ENCODE measurements around the gene PPP6R1. TPM values are rescaled to one million over a fixed set of nuclear protein-coding genes. Genes with fewer than 3 reads are reported as not detected.
A peak's percentile ranks its signal among the peaks of the same experiment; 100 is the strongest.

PPP6R1 gene
- total RNA-seq, 1 experiment from 2014 or later = 159 TPM

- DNase-seq = no peak
- Histone ChIP-seq H4K20me1 (ENCODE audit: insufficient read depth) (peaks cover 32% of the 10 kb centered on the region), H3K27me3 (ENCODE audit: insufficient read depth, low read depth) (no peaks in the 10 kb centered on the region), H3K79me2 (ENCODE audit: low read depth) (peaks cover 40% of the 10 kb centered on the region), H3K4me1 (replicated peaks; ENCODE audit: insufficient read depth) (peaks cover 42% of the 10 kb centered on the region), H3K9me3 (ENCODE audit: insufficient read depth, low read depth) (no peaks in the 10 kb centered on the region), H3F3A (ENCODE audit: insufficient read depth, low read depth) (peaks cover 39% of the 10 kb centered on the region), H3K9me2 (ENCODE audit: insufficient read depth) (no peaks in the 10 kb centered on the region), H3K36me3 (ENCODE audit: low read depth) (no peaks in the 10 kb centered on the region), H3K4me3 (peak overlapping the region; percentile 63), H3K27ac (peak overlapping the region; percentile 86), H2AFZ (peak overlapping the region; percentile 89), H3K4me2 (peak overlapping the region; percentile 89)
- CTCF ChIA-PET = interaction anchor here (0.9 to 1.6 kb wide), 5 partner anchors 31 to 385 kb away, joined by 3 to 6 read pairs (median 5); partner anchors contain the start of gene TMEM238
- TF ChIP-seq EZH2 (IDR thresholded peaks at IDR 0.05; ENCODE audit: low read depth) (no peak), CTCF (conservative IDR thresholded peaks at IDR 0.05) (no peak)
- TSS peak; percentile 99 for BruUV-seq (replicated peaks)
- POLR2A ChIA-PET (ENCODE audit: unreplicated experiment) = interaction anchor here (0.6 to 1.5 kb wide), 12 partner anchors 11 to 202 kb away, joined by 3 to 20 read pairs (median 8); partner anchors contain the start of genes DNAAF3, HSPBP1, PPP1R12C and PTPRH
- intact Hi-C loops (cut with micrococcal nuclease; ENCODE audit: unreplicated experiment) = loop anchor here (1.0 kb wide), 4 partner anchors 21 to 126 kb away; partner anchors contain the start of genes HSPBP1 and RPL28
Measured at GRCh38 chr19:55259540-55260210, 858 bp upstream of the PPP6R1 start.

- TF ChIP-seq EZH2 (IDR thresholded peaks at IDR 0.05; ENCODE audit: low read depth) (no peak), CTCF (conservative IDR thresholded peaks at IDR 0.05) (no peak)
- Histone ChIP-seq H3K4me3 (peak overlapping the region; percentile 77), H2AFZ (peak overlapping the region; percentile 87), H3K79me2 (ENCODE audit: low read depth) (peaks cover 52% of the 10 kb centered on the region), H3K9me3 (ENCODE audit: insufficient read depth, low read depth) (no peaks in the 10 kb centered on the region), H3K27ac (peak overlapping the region; percentile 38; the same call in 1 of the 2 replicates), H3K27me3 (ENCODE audit: insufficient read depth, low read depth) (no peaks in the 10 kb centered on the region), H4K20me1 (ENCODE audit: insufficient read depth) (peaks cover 44% of the 10 kb centered on the region), H3F3A (ENCODE audit: insufficient read depth, low read depth) (peaks cover 33% of the 10 kb centered on the region), H3K4me2 (peak overlapping the region; percentile 97), H3K36me3 (ENCODE audit: low read depth) (no peaks in the 10 kb centered on the region), H3K4me1 (replicated peaks; ENCODE audit: insufficient read depth) (peaks cover 42% of the 10 kb centered on the region), H3K9me2 (ENCODE audit: insufficient read depth) (no peaks in the 10 kb centered on the region)
- no TSS peak for BruUV-seq (replicated peaks)
- CTCF ChIA-PET = interaction anchor here (1.1 to 1.6 kb wide), 3 partner anchors 42 to 125 kb away, joined by 3 to 6 read pairs (median 5); partner anchors contain the start of gene TMEM238
- intact Hi-C loops (cut with micrococcal nuclease; ENCODE audit: unreplicated experiment) = no loop called here
- POLR2A ChIA-PET (ENCODE audit: unreplicated experiment) = interaction anchor here (0.5 to 1.3 kb wide), 9 partner anchors 19 to 788 kb away, joined by 3 to 18 read pairs (median 5); partner anchors contain the start of genes DNAAF3 and HSPBP1
- no peak for DNase-seq
Measured at GRCh38 chr19:55258476-55258827, 365 bp downstream of the PPP6R1 start.

- no TSS peak for BruUV-seq (replicated peaks)
- Histone ChIP-seq H3K79me2 (ENCODE audit: low read depth) (peaks cover 59% of the 10 kb centered on the region), H3K36me3 (ENCODE audit: low read depth) (no peaks in the 10 kb centered on the region), H3K9me2 (ENCODE audit: insufficient read depth) (no peaks in the 10 kb centered on the region), H3K27ac (no peak overlapping the region), H3F3A (ENCODE audit: insufficient read depth, low read depth) (peaks cover 35% of the 10 kb centered on the region), H3K4me2 (peak overlapping the region; percentile 97), H3K27me3 (ENCODE audit: insufficient read depth, low read depth) (no peaks in the 10 kb centered on the region), H3K4me1 (replicated peaks; ENCODE audit: insufficient read depth) (peaks cover 42% of the 10 kb centered on the region), H3K9me3 (ENCODE audit: insufficient read depth, low read depth) (no peaks in the 10 kb centered on the region), H2AFZ (no peak overlapping the region), H4K20me1 (ENCODE audit: insufficient read depth) (peaks cover 51% of the 10 kb centered on the region), H3K4me3 (peak overlapping the region; percentile 77)
- intact Hi-C loops (cut with micrococcal nuclease; ENCODE audit: unreplicated experiment) = no loop called here
- POLR2A ChIA-PET (ENCODE audit: unreplicated experiment) = interaction anchor here (0.5 to 0.7 kb wide), 2 partner anchors 73 to 91 kb away, joined by 3 to 4 read pairs; no protein-coding TSS in a partner anchor
- TF ChIP-seq CTCF (conservative IDR thresholded peaks at IDR 0.05) (no peak), EZH2 (IDR thresholded peaks at IDR 0.05; ENCODE audit: low read depth) (no peak)
- CTCF ChIA-PET = no interaction called here
- DNase-seq = peak in 1 of 2 experiments; percentile 27
Measured at GRCh38 chr19:55257461-55258420, 1.1 kb downstream of the PPP6R1 start.
